Measurements from ENCODE around the gene CNTNAP2. TPM values are rescaled to one million over a fixed set of nuclear protein-coding genes. Genes with fewer than 3 reads are reported as not detected.

CNTNAP2 gene
- total and polyA plus RNA-seq, 9 of the 15 experiments (the other 6 are each of a cell fraction or from before 2014, with no cell fraction given) = 0.04 to 0.62 (median 0.09) TPM; not detected in 4

- BruUV-seq (replicated peaks) = no TSS peak
- Histone ChIP-seq H3K27ac (ENCODE audit: extremely low read depth, low read depth, low read length) (no peak overlapping the region), H3K36me3 (ENCODE audit: control insufficient read depth, insufficient read depth, low read length) (no peaks in the 10 kb centered on the region), H3K27me3 (ENCODE audit: control insufficient read depth in 2 of 2, insufficient read depth in 2 of 2, low read length in 2 of 2) (no peaks in the 10 kb centered on the region), H3K9me1 (ENCODE audit: control insufficient read depth, insufficient read depth, low read length) (no peaks in the 10 kb centered on the region), H3K4me1 (replicated peaks in 1 of 2; ENCODE audit: control insufficient read depth in 2 of 2, insufficient read depth in 2 of 2, low read length in 2 of 2) (no peaks in the 10 kb centered on the region), H3K9me3 (replicated peaks; ENCODE audit: control insufficient read depth, insufficient read depth, low read depth, low read length) (no peaks in the 10 kb centered on the region), H4K20me1 (replicated peaks; ENCODE audit: control insufficient read depth, insufficient read depth, low read length) (no peaks in the 10 kb centered on the region), H2AFZ (ENCODE audit: low read depth, low read length) (no peak overlapping the region), H3K9ac (ENCODE audit: insufficient read depth in 1 of 2, low read depth in 2 of 2, low read length in 2 of 2) (no peak overlapping the region), H3K79me2 (ENCODE audit: control insufficient read depth, insufficient read depth, low read length) (no peaks in the 10 kb centered on the region), H3K4me3 (no peak overlapping the region), H3K4me2 (ENCODE audit: insufficient read depth, low read length) (no peak overlapping the region)
- ChIA-PET POLR2A (no interaction called here), CTCF (ENCODE audit: low intra/inter-chr PET ratio) (no interaction called here)
- 0% methylated on average over 1 of the region's 1 CpG for WGBS (ENCODE audit: insufficient coverage, low coverage, missing lambda C conversion rate)
- TF ChIP-seq ZNF143 (CRISPR knock-in tag; IDR thresholded peaks at IDR 0.05) (no peak), MAZ (CRISPR knock-in tag; conservative IDR thresholded peaks at IDR 0.05 in 1 of 2, IDR thresholded peaks at IDR 0.05 in 1 of 2) (no peak), TAF7 (tag; IDR thresholded peaks at IDR 0.05) (no peak)
- FAIRE-seq (no peak), DNase-seq (ENCODE audit: extremely low read depth in 1 of 4, low spot score in 3 of 4) (no peak), ATAC-seq (no peak)
- intact Hi-C loops (cut with micrococcal nuclease) (no loop called here), in situ Hi-C loops (cut with MboI) (no loop called here)
Observed at GRCh38 chr7:146993764-146994163, 877.2 kb downstream of the CNTNAP2 start.

GRCh38 chr7:147008530-147008929 lies 891.9 kb downstream of the CNTNAP2 start:
- Histone ChIP-seq H2AFZ (ENCODE audit: low read depth, low read length) (no peak overlapping the region), H3K4me1 (replicated peaks in 1 of 2; ENCODE audit: control insufficient read depth in 2 of 2, insufficient read depth in 2 of 2, low read length in 2 of 2) (no peaks in the 10 kb centered on the region), H3K9me1 (ENCODE audit: control insufficient read depth, insufficient read depth, low read length) (no peaks in the 10 kb centered on the region), H3K9me3 (replicated peaks; ENCODE audit: control insufficient read depth, insufficient read depth, low read depth, low read length) (no peaks in the 10 kb centered on the region; the same call in 1 of the 2 replicates), H3K27me3 (ENCODE audit: control insufficient read depth in 2 of 2, insufficient read depth in 2 of 2, low read length in 2 of 2) (no peaks in the 10 kb centered on the region), H3K36me3 (ENCODE audit: control insufficient read depth, insufficient read depth, low read length) (no peaks in the 10 kb centered on the region), H3K27ac (ENCODE audit: extremely low read depth, low read depth, low read length) (no peak overlapping the region), H4K20me1 (replicated peaks; ENCODE audit: control insufficient read depth, insufficient read depth, low read length) (no peaks in the 10 kb centered on the region), H3K4me2 (ENCODE audit: insufficient read depth, low read length) (no peak overlapping the region), H3K79me2 (ENCODE audit: control insufficient read depth, insufficient read depth, low read length) (no peaks in the 10 kb centered on the region), H3K9ac (ENCODE audit: insufficient read depth in 1 of 2, low read depth in 2 of 2, low read length in 2 of 2) (no peak overlapping the region), H3K4me3 (no peak overlapping the region)
- BruUV-seq (replicated peaks) = no TSS peak
- POLR2A ChIA-PET = no interaction called here
- CTCF ChIA-PET (ENCODE audit: low intra/inter-chr PET ratio) = no interaction called here
- ATAC-seq = no peak
- no peak for FAIRE-seq
- no peak for DNase-seq (ENCODE audit: extremely low read depth in 1 of 4, low spot score in 3 of 4)
- in situ Hi-C loops (cut with MboI) = no loop called here
- WGBS (ENCODE audit: insufficient coverage, low coverage, missing lambda C conversion rate) = 3% methylated on average over 6 of the region's 6 CpGs
- intact Hi-C loops (cut with micrococcal nuclease) = no loop called here
- TF ChIP-seq ASH1L (IDR thresholded peaks at IDR 0.05; ENCODE audit: borderline replicate concordance, low read depth, partially characterized antibody) (no peak), HEY1 (CRISPR knock-in tag; IDR thresholded peaks at IDR 0.05; ENCODE audit: borderline replicate concordance) (no peak), SMAD4 (CRISPR knock-in tag; conservative IDR thresholded peaks at IDR 0.05) (no peak), ETV6 (IDR thresholded peaks at IDR 0.05; ENCODE audit: borderline replicate concordance in 1 of 2, low read depth in 2 of 2, low read length in 1 of 2) (no peak), ETV6 (CRISPR knock-in tag; IDR thresholded peaks at IDR 0.05; ENCODE audit: borderline replicate concordance) (no peak), TCF15 (CRISPR knock-in tag; IDR thresholded peaks at IDR 0.05) (no peak), PRMT5 (CRISPR knock-in tag; IDR thresholded peaks at IDR 0.05) (no peak), TRIM28 (IDR thresholded peaks at IDR 0.05) (no peak), ZNF282 (CRISPR knock-in tag; IDR thresholded peaks at IDR 0.05) (no peak), MITF (IDR thresholded peaks at IDR 0.05) (no peak), HLTF (IDR thresholded peaks at IDR 0.05) (no peak), BRF1 (IDR thresholded peaks at IDR 0.05; ENCODE audit: borderline replicate concordance, extremely low read depth, insufficient read length) (no peak), RFX5 (IDR thresholded peaks at IDR 0.05; ENCODE audit: low read depth, low read length) (no peak), POLR2H (tag; IDR thresholded peaks at IDR 0.05; ENCODE audit: low read depth) (no peak)
